Measurements from ENCODE around the gene HES6. TPM values are rescaled to one million over a fixed set of nuclear protein-coding genes. Genes with fewer than 3 reads are reported as not detected.

Gene HES6
- total RNA-seq, 4 donors from 2014 or later, result 5.3 to 9.1 (median 5.6) TPM

Other genes with a start within 250 kb of the HES6 start
- 10 to 100 TPM in 3 of 4 donors, 1 to 10 TPM in 1; 7.3 to 15.8 (median 12.5) TPM for gene SCLY, start 179.0 kb downstream of the HES6 start, total RNA-seq
- under 1 TPM; 0.19 to 0.47 (median 0.25) TPM for gene ESPNL, start 139.7 kb downstream of the HES6 start, total RNA-seq
- gene KLHL30, start 101.4 kb downstream of the HES6 start, total RNA-seq, result 1 to 10 TPM in 1 of 4 donors, under 1 TPM in 3; 0.28 to 1.6 (median 0.57) TPM
- gene ERFE, start 81.1 kb downstream of the HES6 start, total RNA-seq, result 1 to 10 TPM in 2 of 4 donors, not detected in 2; 1.1 to 1.9 TPM
- 10 to 100 TPM; 20.2 to 51.8 (median 29.7) TPM for gene ILKAP, start 36.3 kb downstream of the HES6 start, total RNA-seq
- 10 to 100 TPM in 3 of 4 donors, 1 to 10 TPM in 1; 5.3 to 36.4 (median 15.4) TPM for gene PER2, start 48.6 kb upstream of the HES6 start, total RNA-seq
- gene TRAF3IP1, start 80.5 kb upstream of the HES6 start, total RNA-seq, result 10 to 100 TPM in 3 of 4 donors, 1 to 10 TPM in 1; 8.4 to 15.9 (median 12.5) TPM
- 10 to 100 TPM; 12.9 to 23.4 (median 14.4) TPM for gene ASB1, start 186.9 kb upstream of the HES6 start, total RNA-seq